ENCODE results near the gene ISG20. TPM values are rescaled to one million over a fixed set of nuclear protein-coding genes. Genes with fewer than 3 reads are reported as not detected.

ISG20 gene
- total RNA-seq, 4 donors from 2014 or later = 4.3 to 26.7 (median 11.8) TPM

- DNase-seq (ENCODE audit: low spot score in 2 of 2) = peak in 1 of 2 donors; percentile 87
- no peak for TF ChIP-seq POLR2A (IDR thresholded peaks at IDR 0.05)
- no peak for TF ChIP-seq CTCF (IDR thresholded peaks at IDR 0.05)
- 5 to 9% methylated on average over 41 to 49 of the region's 60 CpGs for WGBS, 2 donors
- peak overlapping the region; percentile 7 for H3K4me3 ChIP-seq (ENCODE audit: low read depth, poor library complexity, severe bottlenecking)
- intact Hi-C loops (cut with DNase I; ENCODE audit: low total_unique reads) = no loop called here
Measured at GRCh38 chr15:88704791-88705768, 66.3 kb downstream of the ISG20 start.

GRCh38 chr15:88705769-88706165 lies 67.0 kb downstream of the ISG20 start:
- WGBS, 2 donors = 66 to 72% methylated on average over 11 of the region's 11 CpGs
- intact Hi-C loops (cut with DNase I; ENCODE audit: low total_unique reads) = no loop called here
- no peak for DNase-seq (ENCODE audit: low spot score in 2 of 2)
- TF ChIP-seq CTCF (IDR thresholded peaks at IDR 0.05) = no peak
- no peak for TF ChIP-seq POLR2A (IDR thresholded peaks at IDR 0.05)
- peak overlapping the region; percentile 7 for H3K4me3 ChIP-seq (ENCODE audit: low read depth, poor library complexity, severe bottlenecking)

MicroRNAs encoded within 50 kb of the gene (microRNA counts, 767-probe panel; counts per million panel counts)
- microRNA hsa-miR-1179 (0 to 358 counts per million in 2 donors), microRNA hsa-miR-7-5p (0 to 358 counts per million in 2 donors)

Small RNA genes lying within 50 kb of the gene (microRNA-seq; reads per million reads assigned to microRNA genes)
- gene MIR1179 (ENCODE audit: borderline number of aligned reads in 1 of 2, borderline replicate concordance in 2 of 2) = 0 to 0.57 reads per million in 2 donors
- 0 reads per million in 2 donors for gene MIR3529 (ENCODE audit: borderline number of aligned reads in 1 of 2, borderline replicate concordance in 2 of 2)
- gene MIR7-2 (ENCODE audit: borderline number of aligned reads in 1 of 2, borderline replicate concordance in 2 of 2) = 0 reads per million in 2 donors

Other genes with a start within 250 kb of the ISG20 start
- gene MRPL46, start 171.6 kb upstream of the ISG20 start, total RNA-seq = 10 to 100 TPM in 3 of 4 donors, 1 to 10 TPM in 1; 7.6 to 28.4 (median 17.8) TPM
- gene MRPS11, start 171.3 kb upstream of the ISG20 start, total RNA-seq = 10 to 100 TPM; 28.4 to 40.0 (median 31.6) TPM
- 1 to 10 TPM; 2.5 to 7.0 (median 5.1) TPM for gene DET1, start 92.3 kb upstream of the ISG20 start, total RNA-seq
- 10 to 100 TPM in 1 of 4 donors, 1 to 10 TPM in 3; 7.7 to 10.3 (median 8.4) TPM for gene AEN, start 17.7 kb upstream of the ISG20 start, total RNA-seq
- under 1 TPM in 3 of 4 donors, not detected in 1; 0.17 to 0.61 (median 0.58) TPM for gene ACAN, start 164.4 kb downstream of the ISG20 start, total RNA-seq